Right atrium auricular region (tissue), 2 donors: Measurements from ENCODE around the gene NAALADL2. TPM values are rescaled to one million over a fixed set of nuclear protein-coding genes. Genes with fewer than 3 reads are reported as not detected.

ENCODE experiments used
- DNase-seq: peaks from one replicate; pipeline ENCODE4 v3.0.0-alpha.2; 2019; ENCODE audit warnings: low spot score
- H3K27ac ChIP-seq, 2 donors: fragments of 200-600 bp; sonication (generic); 1 replicate in 1 of 2; 2 replicates in 1 of 2; pipeline ENCODE4 v1.5.1; 2016 to 2019
- H3K27me3 ChIP-seq, 2 donors: fragments of 200-600 bp; sonication (generic); one replicate each; pipeline versions ENCODE4 v1.5.1 to v1.6.0; 2017 to 2019
- H3K36me3 ChIP-seq: fragments of 200-600 bp; sonication (generic); one replicate; pipeline ENCODE4 v1.5.1; 2016
- H3K4me1 ChIP-seq, 2 donors: fragments of 200-600 bp; sonication (generic); one replicate each; pipeline versions ENCODE4 v1.5.1 to v1.6.0; 2017 to 2019
- H3K4me3 ChIP-seq, 2 donors: fragments of 200-600 bp; sonication (generic); 1 replicate in 1 of 2; 2 replicates in 1 of 2; pipeline ENCODE4 v1.5.1; 2017 to 2019; ENCODE audit warnings: mild to moderate bottlenecking in 1 of 2, moderate library complexity in 1 of 2
- H3K9me3 ChIP-seq, 2 donors: fragments of 200-600 bp; sonication (generic); one replicate each; pipeline ENCODE4 v1.5.1; 2019
- CTCF ChIP-seq, 2 donors: fragments of 200-600 bp; sonication (generic); IDR thresholded peaks; one replicate each; pipeline ENCODE4 v1.5.1; 2019; ENCODE audit warnings: antibody characterized with exemption in 2 of 2
- total RNA-seq, 2 donors: library from RNA; depleted of rRNA; stranded (reverse); fragments of >200 nt; gene quantifications; one replicate each; pipeline ENCODE4 v1.1.0, GENCODE V29; 2016

Gene NAALADL2
- total RNA-seq, 2 donors from 2014 or later: 2.5 to 3.2 TPM

GRCh38 chr3:174891524-174892203 lies 32.5 kb downstream of the NAALADL2 start:
- no peak for TF ChIP-seq CTCF (IDR thresholded peaks at IDR 0.05)
- H3K4me1 ChIP-seq: no peaks in the 10 kb centered on the region
- H3K27ac ChIP-seq: no peak overlapping the region
- H3K27me3 ChIP-seq: no peaks in the 10 kb centered on the region
- H3K4me3 ChIP-seq: no peak overlapping the region
- no peak for DNase-seq
- no peaks in the 10 kb centered on the region for H3K9me3 ChIP-seq
- no peaks in the 10 kb centered on the region for H3K36me3 ChIP-seq

DNA sequence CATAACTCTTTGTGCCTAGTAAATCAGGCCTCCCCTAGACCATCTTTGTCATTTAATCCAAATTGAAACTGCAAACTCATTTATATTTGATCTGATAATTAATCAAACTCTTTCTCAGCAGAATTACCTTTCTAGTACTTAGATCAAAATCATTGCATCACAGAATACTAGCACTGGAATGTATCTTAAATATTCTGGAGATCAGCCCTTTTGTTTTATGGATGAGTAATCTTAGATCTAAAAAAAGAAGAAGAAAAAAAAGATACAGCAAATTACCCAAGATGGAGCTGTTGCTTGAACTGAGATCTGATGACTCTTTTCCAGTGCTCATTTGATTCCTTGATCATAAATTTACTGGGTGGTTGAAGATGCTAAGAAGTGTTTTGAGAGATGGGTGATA lies 47.9 kb downstream of the NAALADL2 start:
- no peak overlapping the region for H3K4me3 ChIP-seq
- no peaks in the 10 kb centered on the region for H3K27me3 ChIP-seq

GRCh38 chr3:174907628-174908407 lies 48.7 kb downstream of the NAALADL2 start:
- no peaks in the 10 kb centered on the region for H3K9me3 ChIP-seq
- no peak overlapping the region for H3K27ac ChIP-seq
- no peak for TF ChIP-seq CTCF (IDR thresholded peaks at IDR 0.05)
- no peak overlapping the region for H3K4me3 ChIP-seq
- H3K36me3 ChIP-seq: no peaks in the 10 kb centered on the region
- no peak for DNase-seq
- H3K4me1 ChIP-seq: no peaks in the 10 kb centered on the region
- H3K27me3 ChIP-seq: no peaks in the 10 kb centered on the region

More for the DNA sequence above, 47.9 kb downstream of the NAALADL2 start:
- H3K27ac ChIP-seq: no peak overlapping the region
- no peak for TF ChIP-seq CTCF (IDR thresholded peaks at IDR 0.05)
- no peaks in the 10 kb centered on the region for H3K9me3 ChIP-seq
- no peaks in the 10 kb centered on the region for H3K4me1 ChIP-seq
- no peaks in the 10 kb centered on the region for H3K36me3 ChIP-seq
- no peak for DNase-seq

GRCh38 chr3:174931473-174932353 lies 72.6 kb downstream of the NAALADL2 start:
- H3K27ac ChIP-seq: no peak overlapping the region
- no peaks in the 10 kb centered on the region for H3K4me1 ChIP-seq
- DNase-seq: no peak
- H3K9me3 ChIP-seq: no peaks in the 10 kb centered on the region
- no peaks in the 10 kb centered on the region for H3K36me3 ChIP-seq
- no peaks in the 10 kb centered on the region for H3K27me3 ChIP-seq
- TF ChIP-seq CTCF (IDR thresholded peaks at IDR 0.05): no peak
- no peak overlapping the region for H3K4me3 ChIP-seq

GRCh38 chr3:174936590-174936989 lies 77.5 kb downstream of the NAALADL2 start:
- TF ChIP-seq CTCF (IDR thresholded peaks at IDR 0.05): no peak
- DNase-seq: no peak
- Histone ChIP-seq H3K27me3 (no peaks in the 10 kb centered on the region), H3K27ac (no peak overlapping the region), H3K9me3 (peaks cover 0 to 5% of the 10 kb centered on the region in 2 donors), H3K4me3 (no peak overlapping the region), H3K36me3 (no peaks in the 10 kb centered on the region), H3K4me1 (no peaks in the 10 kb centered on the region)
